ENCODE data around the gene ZCCHC10. TPM values are rescaled to one million over a fixed set of nuclear protein-coding genes. Genes with fewer than 3 reads are reported as not detected.
"Not testable (repeated sequence)": the region's sequence is repeated elsewhere in the genome, so short reads cannot be mapped to it uniquely, and the experiment has no call there.

ZCCHC10 gene
- total and polyA plus RNA-seq, 10 of the 15 experiments (the other 5 are each of a cell fraction or from before 2014, with no cell fraction given), result 16.8 to 117 (median 53.5) TPM

DNA sequence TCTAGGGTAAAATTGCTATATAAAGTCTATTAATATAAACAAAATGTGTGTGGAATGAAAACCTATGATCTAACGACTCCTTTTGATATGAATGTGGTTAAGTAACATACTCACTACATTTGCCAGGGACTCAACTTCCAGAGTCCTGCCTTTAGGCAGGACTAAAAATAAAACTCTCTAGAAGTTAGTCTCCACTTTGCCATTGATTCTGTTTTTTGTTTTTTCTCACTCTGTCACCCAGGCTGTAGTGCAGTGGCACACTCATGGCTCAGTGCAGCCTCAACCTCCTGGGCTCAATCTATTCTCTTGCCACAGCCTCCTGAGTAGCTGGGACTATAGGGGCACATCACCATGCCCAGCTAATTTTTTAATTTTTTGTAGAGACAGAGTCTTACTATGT, 30.0 kb downstream of the ZCCHC10 start (continued):
- TF ChIP-seq, protein P1, sequence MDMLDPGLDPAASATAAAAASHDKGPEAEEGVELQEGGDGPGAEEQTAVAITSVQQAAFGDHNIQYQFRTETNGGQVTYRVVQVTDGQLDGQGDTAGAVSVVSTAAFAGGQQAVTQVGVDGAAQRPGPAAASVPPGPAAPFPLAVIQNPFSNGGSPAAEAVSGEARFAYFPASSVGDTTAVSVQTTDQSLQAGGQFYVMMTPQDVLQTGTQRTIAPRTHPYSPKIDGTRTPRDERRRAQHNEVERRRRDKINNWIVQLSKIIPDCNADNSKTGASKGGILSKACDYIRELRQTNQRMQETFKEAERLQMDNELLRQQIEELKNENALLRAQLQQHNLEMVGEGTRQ (IDR thresholded peaks at IDR 0.05; ENCODE audit: borderline replicate concordance, low read depth, low read length), result no peak

DNA sequence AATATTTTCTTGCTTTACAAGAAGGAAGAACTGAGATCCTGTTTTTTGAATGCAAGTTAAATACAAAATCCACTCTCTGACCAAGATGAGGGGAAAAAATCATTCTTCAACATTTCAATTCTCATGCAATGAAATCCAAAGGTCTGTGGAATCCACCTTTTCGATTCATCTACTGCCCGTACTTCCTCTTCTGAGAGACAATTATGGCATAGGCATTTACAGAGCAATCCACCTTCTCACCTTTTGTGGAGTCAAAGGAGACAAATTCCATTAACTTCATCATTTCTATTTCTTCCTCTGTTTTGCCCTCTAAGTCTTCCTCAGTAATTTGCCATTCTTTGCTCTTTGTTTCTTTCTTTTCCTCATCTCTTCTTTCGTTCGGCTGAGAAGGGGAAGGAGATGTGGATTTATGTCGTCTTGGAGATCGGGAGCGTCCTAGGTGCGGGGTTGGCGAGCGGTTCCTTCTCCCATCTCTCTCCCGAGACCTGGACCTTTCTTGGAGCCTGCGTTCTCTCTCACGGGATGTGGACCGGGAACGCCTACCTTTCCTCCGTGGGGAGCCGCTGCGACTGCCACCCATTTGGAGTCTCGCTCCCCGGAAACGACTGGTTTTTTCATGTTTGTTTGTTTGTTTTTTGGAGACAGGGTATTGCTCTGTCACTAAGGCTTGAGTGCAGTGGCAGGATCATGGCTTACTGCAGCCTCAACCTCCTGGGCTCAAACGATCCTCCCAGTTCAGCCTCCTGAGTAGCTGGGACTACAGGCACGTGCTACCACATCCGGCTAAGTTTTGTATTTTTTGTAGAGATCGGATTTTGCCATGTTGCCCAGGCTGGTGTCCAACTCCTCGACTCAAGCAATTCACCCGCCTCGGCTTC, 38.6 kb downstream of the ZCCHC10 start:
- ChIA-PET SMC1A (ENCODE audit: uncharacterized antibody, unreplicated experiment) (no interaction called here), CTCF (no interaction called here), RAD21 (ENCODE audit: unreplicated experiment) (no interaction called here), POLR2A (no interaction called here)
- Histone ChIP-seq H3K27me3 (replicated peaks in 1 of 2; ENCODE audit: control insufficient read depth in 2 of 2, insufficient read depth in 2 of 2, low read length in 1 of 2) (no peaks in the 10 kb centered on the region), H3K9me3 (replicated peaks; ENCODE audit: control insufficient read depth, insufficient read depth, low read length) (no peaks in the 10 kb centered on the region), H3K79me2 (ENCODE audit: control insufficient read depth, insufficient read depth, low read length) (no peaks in the 10 kb centered on the region), H4K20me1 (ENCODE audit: control insufficient read depth, insufficient read depth) (no peaks in the 10 kb centered on the region), H3K9ac (ENCODE audit: control insufficient read depth, insufficient read depth, low read length) (no peak overlapping the region), H3K4me1 (ENCODE audit: control insufficient read depth, insufficient read depth, low read length) (no peaks in the 10 kb centered on the region), H3K27ac (ENCODE audit: control insufficient read depth, insufficient read depth) (no peak overlapping the region), H3K36me3 (ENCODE audit: control insufficient read depth in 2 of 2, insufficient read depth in 2 of 2, low read length in 1 of 2) (no peaks in the 10 kb centered on the region), H3K4me2 (ENCODE audit: control insufficient read depth, insufficient read depth) (no peak overlapping the region), H2AFZ (ENCODE audit: control insufficient read depth, low read depth, low read length) (no peak overlapping the region), H3K4me3 (no peak overlapping the region)
- in situ Hi-C loops (cut with MboI), result no loop called here
- intact Hi-C loops (cut with micrococcal nuclease; ENCODE audit: unreplicated experiment), result no loop called here
- BruUV-seq (replicated peaks), result no TSS peak
- ATAC-seq (no peak), DNase-seq (ENCODE audit: low read depth, low spot score) (no peak), FAIRE-seq (no peak)
- 84% methylated on average over 28 of the region's 28 CpGs for WGBS (ENCODE audit: insufficient coverage, insufficient replicate concordance, low lambda C conversion rate, missing lambda C conversion rate)
- TF ChIP-seq EGR1 (IDR thresholded peaks at IDR 0.05; ENCODE audit: borderline replicate concordance in 1 of 2, low read depth in 2 of 2, low read length in 2 of 2), result no peak
- TF ChIP-seq, protein P1 (IDR thresholded peaks at IDR 0.05; ENCODE audit: borderline replicate concordance, low read depth, low read length), result no peak
- TF ChIP-seq E4F1 (IDR thresholded peaks at IDR 0.05; ENCODE audit: borderline replicate concordance, partially characterized antibody), result no peak
- TF ChIP-seq RUNX3 (IDR thresholded peaks at IDR 0.05; ENCODE audit: low read length), result no peak
- no peak for TF ChIP-seq CHD4 (IDR thresholded peaks at IDR 0.05)
- TF ChIP-seq CTCF (IDR thresholded peaks at IDR 0.05 in 2 of 3, conservative IDR thresholded peaks at IDR 0.05 in 1 of 3; ENCODE audit: control insufficient read depth in 2 of 3, extremely low read depth in 1 of 3, insufficient read depth in 1 of 3, low read depth in 3 of 3, low read length in 3 of 3), result no peak

DNA sequence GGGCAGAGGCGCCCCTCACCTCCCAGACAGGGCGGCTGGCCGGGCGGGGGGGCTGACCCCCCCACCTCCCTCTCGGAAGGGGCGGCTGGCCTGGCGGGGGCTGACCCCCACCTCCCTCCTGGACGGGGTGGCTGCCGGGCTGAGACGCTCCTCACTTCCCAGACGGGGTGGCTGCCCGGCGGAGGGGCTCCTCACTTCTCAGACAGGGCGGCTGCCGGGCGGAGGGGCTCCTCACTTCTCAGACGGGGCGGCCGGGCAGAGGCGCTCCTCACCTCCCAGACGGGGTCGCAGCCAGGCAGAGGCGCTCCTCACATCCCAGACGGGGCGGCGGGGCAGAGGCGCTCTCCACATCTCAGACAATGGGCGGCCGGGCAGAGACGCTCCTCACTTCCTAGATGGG, 43.4 kb downstream of the ZCCHC10 start:
- RAD21 ChIA-PET (ENCODE audit: unreplicated experiment); DNase-seq (ENCODE audit: low read depth, low spot score); H3K4me1 ChIP-seq (ENCODE audit: control insufficient read depth, insufficient read depth, low read length); H3K4me3 ChIP-seq; H3K9ac ChIP-seq (ENCODE audit: control insufficient read depth, insufficient read depth, low read length); H3K27me3 ChIP-seq (replicated peaks in 1 of 2; ENCODE audit: control insufficient read depth in 2 of 2, insufficient read depth in 2 of 2, low read length in 1 of 2); H3K36me3 ChIP-seq (ENCODE audit: control insufficient read depth in 2 of 2, insufficient read depth in 2 of 2, low read length in 1 of 2); H3K79me2 ChIP-seq (ENCODE audit: control insufficient read depth, insufficient read depth, low read length); H3K27ac ChIP-seq (ENCODE audit: control insufficient read depth, insufficient read depth); H2AFZ ChIP-seq (ENCODE audit: control insufficient read depth, low read depth, low read length); ATAC-seq; POLR2A ChIA-PET; intact Hi-C loops (cut with micrococcal nuclease; ENCODE audit: unreplicated experiment); BruUV-seq (replicated peaks); FAIRE-seq; H4K20me1 ChIP-seq (ENCODE audit: control insufficient read depth, insufficient read depth); H3K9me3 ChIP-seq (replicated peaks; ENCODE audit: control insufficient read depth, insufficient read depth, low read length); CTCF ChIA-PET; H3K4me2 ChIP-seq (ENCODE audit: control insufficient read depth, insufficient read depth); SMC1A ChIA-PET (ENCODE audit: uncharacterized antibody, unreplicated experiment); in situ Hi-C loops (cut with MboI): not testable (repeated sequence)
- WGBS (ENCODE audit: insufficient coverage, insufficient replicate concordance, low lambda C conversion rate, missing lambda C conversion rate), result 88% methylated on average over 7 of the region's 30 CpGs
